Colonic mucosa (tissue), 4 donors: ENCODE data around the gene RPL18. TPM values are rescaled to one million over a fixed set of nuclear protein-coding genes. Genes with fewer than 3 reads are reported as not detected.
"Not testable (repeated sequence)": the region's sequence is repeated elsewhere in the genome, so short reads cannot be mapped to it uniquely, and the experiment has no call there.

Experiments
- DNase-seq: peaks from one replicate; pipeline ENCODE4 v3.0.0-alpha.2; 2020
- H3K27ac ChIP-seq: fragments of 200-600 bp; one replicate; pipeline ENCODE4 v1.8.0; 2021
- H3K27me3 ChIP-seq: fragments of 200-600 bp; one replicate; pipeline ENCODE4 v1.8.0; 2021
- H3K36me3 ChIP-seq: fragments of 200-600 bp; one replicate; pipeline ENCODE4 v1.8.0; 2021
- H3K4me1 ChIP-seq: fragments of 200-600 bp; one replicate; pipeline ENCODE4 v1.8.0; 2021; ENCODE audit warnings: mild to moderate bottlenecking
- H3K4me3 ChIP-seq: fragments of 200-600 bp; one replicate; pipeline ENCODE4 v1.8.0; 2021
- H3K9ac ChIP-seq, 2 donors: one replicate each; pipeline ENCODE4 v1.7.0; 2013; ENCODE audit warnings: control low read depth in 2 of 2, low read depth in 2 of 2, low read length in 2 of 2
- H3K9me3 ChIP-seq: fragments of 200-600 bp; one replicate; pipeline ENCODE4 v1.8.0; 2021
- CTCF ChIP-seq: fragments of 200-600 bp; IDR thresholded peaks from one replicate; pipeline ENCODE4 v1.8.0; 2022; ENCODE audit warnings: antibody characterized with exemption, mild to moderate bottlenecking
- intact Hi-C: fragments of 100-400 bp; cut with DNase I; formaldehyde crosslinking; loops from one replicate; pipeline ENCODE4 v1.14.1; 2022
- total RNA-seq, 2 donors: library from RNA; stranded (reverse); fragmentation: NEBNext Ultra II Directional in 1 of 2; extraction: Animal tissue kit (Norgen Biotek cat#: 25700) in 1 of 2; gene quantifications; one replicate each; pipeline ENCODE4 v1.2.1, GENCODE V29; 2021
- donor health status: healthy.
- donor health status: DM: no; HTN: no; CAD: no.
- donor health status: DM: no; HTN: no; CAD: no.

The RPL18 gene
- total RNA-seq, 2 donors from 2014 or later: 1,499 to 1,736 TPM

DNA sequence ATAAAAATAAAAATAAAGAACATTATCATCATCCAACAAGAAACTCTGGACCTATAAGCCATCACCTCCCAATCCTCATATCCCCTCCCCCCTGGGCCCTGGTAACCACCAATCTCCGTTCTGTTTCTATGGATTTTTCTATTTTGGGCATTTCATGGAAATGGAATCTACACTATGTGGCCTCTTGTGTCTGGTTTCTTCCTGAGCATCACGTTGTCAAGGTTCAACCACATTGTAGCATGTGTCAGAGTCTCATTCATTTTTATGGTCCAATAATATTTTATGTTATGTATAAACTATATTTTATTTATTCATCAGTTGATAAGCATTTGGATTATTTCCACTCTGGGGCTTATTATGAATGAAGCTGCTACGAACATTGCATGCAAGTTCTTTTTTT is 40.1 kb downstream of the RPL18 start:
- no peak for TF ChIP-seq CTCF
- intact Hi-C loops: no loop called here

GRCh38 chr19:48577908-48578307 is 41.1 kb downstream of the RPL18 start:
- DNase-seq, H3K27ac ChIP-seq, intact Hi-C loops, H3K9ac ChIP-seq, H3K4me3 ChIP-seq, H3K36me3 ChIP-seq, H3K9me3 ChIP-seq, H3K4me1 ChIP-seq, H3K27me3 ChIP-seq: not testable (repeated sequence)

More for the DNA sequence above, 40.1 kb downstream of the RPL18 start:
- H3K27ac ChIP-seq: no peak overlapping the region
- H3K9me3 ChIP-seq: no peaks in the 10 kb centered on the region
- H3K9ac ChIP-seq: no peak overlapping the region
- no peaks in the 10 kb centered on the region for H3K4me1 ChIP-seq
- no peaks in the 10 kb centered on the region for H3K36me3 ChIP-seq
- H3K27me3 ChIP-seq: no peaks in the 10 kb centered on the region
- no peak overlapping the region for H3K4me3 ChIP-seq
- DNase-seq: no peak

DNA sequence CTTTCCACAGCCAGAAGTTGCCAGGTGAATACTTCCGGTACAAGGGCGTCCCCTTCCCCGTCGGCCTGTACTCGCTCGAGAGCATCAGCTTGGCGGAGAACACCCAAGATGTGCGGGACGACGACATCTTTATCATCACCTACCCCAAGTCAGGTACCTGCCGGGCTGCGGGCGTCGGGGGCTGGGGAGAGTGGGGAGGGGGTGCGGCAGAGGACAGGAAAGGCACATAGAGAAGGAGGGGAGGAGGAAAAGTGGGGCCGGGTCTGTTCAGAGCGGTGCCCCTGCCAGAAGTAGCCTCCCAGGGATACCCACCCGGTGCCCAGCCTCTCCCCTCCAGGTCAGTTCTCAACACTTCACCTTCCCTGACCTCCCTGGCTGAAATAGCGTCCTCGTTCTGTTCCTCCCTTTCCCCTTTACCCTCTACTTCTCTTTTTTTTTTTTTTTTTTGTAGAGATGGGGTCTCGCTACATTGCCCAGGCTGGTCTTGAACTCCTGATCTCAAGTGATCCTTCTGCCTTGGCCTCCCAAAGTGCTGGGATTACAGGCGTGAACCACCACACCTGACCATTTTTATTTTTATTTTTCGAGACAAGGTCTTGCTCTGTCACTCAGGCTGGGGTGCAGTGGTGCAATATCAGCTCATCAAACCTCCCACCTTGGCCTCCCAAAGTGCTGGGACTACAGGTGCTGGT is 42.9 kb downstream of the RPL18 start:
- no peak overlapping the region for H3K4me3 ChIP-seq
- intact Hi-C loops: no loop called here
- no peaks in the 10 kb centered on the region for H3K4me1 ChIP-seq
- no peak overlapping the region for H3K27ac ChIP-seq
- no peak for DNase-seq
- no peaks in the 10 kb centered on the region for H3K36me3 ChIP-seq
- no peaks in the 10 kb centered on the region for H3K9me3 ChIP-seq
- no peak for TF ChIP-seq CTCF
- no peaks in the 10 kb centered on the region for H3K27me3 ChIP-seq
- H3K9ac ChIP-seq: no peak overlapping the region

DNA sequence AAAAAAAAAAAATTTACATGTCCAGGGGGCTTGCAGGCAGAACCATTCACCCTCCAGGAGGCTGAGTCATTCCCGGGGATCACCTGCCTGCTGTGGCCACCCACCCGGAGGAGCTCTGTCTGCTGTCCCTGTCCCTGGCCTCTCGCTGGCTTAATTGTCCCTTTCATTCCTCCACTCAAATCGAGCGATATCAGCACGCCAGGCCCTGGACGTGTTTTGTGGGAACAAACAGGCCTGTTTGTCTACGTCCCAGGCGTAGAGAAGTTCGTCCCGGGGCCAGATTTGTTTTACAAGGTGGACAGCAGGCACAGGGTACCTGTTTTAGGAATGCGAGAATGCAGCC is 45.8 kb downstream of the RPL18 start:
- intact Hi-C loops: no loop called here
- Histone ChIP-seq H3K9me3 (no peaks in the 10 kb centered on the region), H3K9ac (no peak overlapping the region), H3K27ac (no peak overlapping the region), H3K36me3 (no peaks in the 10 kb centered on the region), H3K4me3 (no peak overlapping the region), H3K4me1 (peaks cover 3% of the 10 kb centered on the region), H3K27me3 (peaks cover 4% of the 10 kb centered on the region)
- no peak for TF ChIP-seq CTCF
- DNase-seq: no peak

GRCh38 chr19:48571378-48572162 is 47.4 kb downstream of the RPL18 start:
- no peak for DNase-seq
- Histone ChIP-seq H3K27me3 (peaks cover 4% of the 10 kb centered on the region), H3K4me3 (no peak overlapping the region), H3K36me3 (no peaks in the 10 kb centered on the region), H3K4me1 (peaks cover 3% of the 10 kb centered on the region), H3K9me3 (no peaks in the 10 kb centered on the region), H3K9ac (no peak overlapping the region), H3K27ac (no peak overlapping the region)
- intact Hi-C loops: no loop called here
- no peak for TF ChIP-seq CTCF

GRCh38 chr19:48569814-48570213 is 49.2 kb downstream of the RPL18 start:
- no peak overlapping the region for H3K27ac ChIP-seq
- H3K27me3 ChIP-seq: peaks cover 4% of the 10 kb centered on the region
- H3K36me3 ChIP-seq: no peaks in the 10 kb centered on the region
- no peak overlapping the region for H3K4me3 ChIP-seq
- peaks cover 3% of the 10 kb centered on the region for H3K4me1 ChIP-seq
- no peaks in the 10 kb centered on the region for H3K9me3 ChIP-seq
- TF ChIP-seq CTCF: no peak
- H3K9ac ChIP-seq: no peak overlapping the region
- intact Hi-C loops: no loop called here
- DNase-seq: no peak
